NCI-H524 treated with DMSO at 0.1 percent for 48 hours (cell line): ENCODE results near the gene ELMO1.

ENCODE experiments used
- DNase-seq: peaks from one replicate; lab custom pipeline; 2025; lab: John Stamatoyannopoulos, UW

ELMO1 gene

GRCh38 chr7:37430640-37431039 lies 18.0 kb downstream of the ELMO1 start:
- no peak for DNase-seq

- no peak for DNase-seq
Observed at GRCh38 chr7:37430171-37430570, 18.5 kb downstream of the ELMO1 start.

GRCh38 chr7:37429435-37429791 lies 19.3 kb downstream of the ELMO1 start:
- no peak for DNase-seq

- DNase-seq: no peak
Observed at GRCh38 chr7:37428681-37429434, 19.8 kb downstream of the ELMO1 start.

- DNase-seq: no peak
Observed at GRCh38 chr7:37427276-37427940, 21.3 kb downstream of the ELMO1 start.

- no peak for DNase-seq
Observed at GRCh38 chr7:37425498-37425897, 23.2 kb downstream of the ELMO1 start.

GRCh38 chr7:37424995-37425394 lies 23.7 kb downstream of the ELMO1 start:
- no peak for DNase-seq

- DNase-seq: no peak
Observed at GRCh38 chr7:37424521-37424920, 24.1 kb downstream of the ELMO1 start.

GRCh38 chr7:37421861-37422500 lies 26.7 kb downstream of the ELMO1 start:
- no peak for DNase-seq

- DNase-seq: no peak
Observed at GRCh38 chr7:37420946-37421695, 27.5 kb downstream of the ELMO1 start.

GRCh38 chr7:37419496-37419895 lies 29.2 kb downstream of the ELMO1 start:
- no peak for DNase-seq

GRCh38 chr7:37418381-37418780 lies 30.3 kb downstream of the ELMO1 start:
- DNase-seq: no peak

- no peak for DNase-seq
Observed at GRCh38 chr7:37417107-37417474, 31.6 kb downstream of the ELMO1 start.

GRCh38 chr7:37416378-37417106 lies 32.1 kb downstream of the ELMO1 start:
- no peak for DNase-seq

- no peak for DNase-seq
Observed at GRCh38 chr7:37415629-37416028, 33.0 kb downstream of the ELMO1 start.

- DNase-seq: no peak
Observed at GRCh38 chr7:37414352-37414983, 34.2 kb downstream of the ELMO1 start.

GRCh38 chr7:37411444-37412034 lies 37.1 kb downstream of the ELMO1 start:
- DNase-seq: no peak

- no peak for DNase-seq
Observed at GRCh38 chr7:37410305-37411229, 38.1 kb downstream of the ELMO1 start.

- no peak for DNase-seq
Observed at GRCh38 chr7:37409461-37409860, 39.2 kb downstream of the ELMO1 start.
